ENCODE results near the gene RGR. TPM values are rescaled to one million over a fixed set of nuclear protein-coding genes. Genes with fewer than 3 reads are reported as not detected.

RGR gene
- polyA plus RNA-seq, 3 donors: not detected

GRCh38 chr10:84226616-84227015, 18.2 kb upstream of the RGR start:
- Histone ChIP-seq H3K27ac (ENCODE audit: low read depth in 1 of 2, low read length in 2 of 2) (no peak overlapping the region), H3K9ac (ENCODE audit: insufficient read depth, low read length, poor library complexity, severe bottlenecking) (no peak overlapping the region), H3K36me3 (replicated peaks in 1 of 2; ENCODE audit: control insufficient read depth in 1 of 2, insufficient read depth in 2 of 2, low read length in 2 of 2) (no peaks in the 10 kb centered on the region), H2AFZ (ENCODE audit: insufficient read depth, low read depth, low read length, poor library complexity, severe bottlenecking) (no peak overlapping the region), H3K27me3 (ENCODE audit: control insufficient read depth in 2 of 2, insufficient read depth in 2 of 2, low read length in 2 of 2) (no peaks in the 10 kb centered on the region), H3K79me2 (ENCODE audit: insufficient read depth, low read length) (no peaks in the 10 kb centered on the region), H3K4me1 (ENCODE audit: control insufficient read depth in 1 of 2, insufficient read depth in 2 of 2, low read length in 2 of 2) (no peaks in the 10 kb centered on the region), H3K4me2 (replicated peaks; ENCODE audit: extremely low read depth, low read length, poor library complexity, severe bottlenecking) (no peak overlapping the region), H4K20me1 (ENCODE audit: insufficient read depth, low read length) (no peaks in the 10 kb centered on the region), H3K4me3 (replicated peaks in 1 of 3; ENCODE audit: low read depth in 2 of 3, low read length in 3 of 3) (no peak overlapping the region), H3K9me3 (replicated peaks in 1 of 2; ENCODE audit: control insufficient read depth in 1 of 2, insufficient read depth in 1 of 2, low read length in 2 of 2) (no peaks in the 10 kb centered on the region)
- H3K27ac Mint-ChIP-seq: no peak overlapping the region
- WGBS (ENCODE audit: insufficient coverage): 80% methylated on average over 1 of the region's 3 CpGs
- no peak overlapping the region for H3K4me3 Mint-ChIP-seq
- peaks cover 3 to 6% (median 6%) of the 10 kb centered on the region in 3 donors for H3K27me3 Mint-ChIP-seq (ENCODE audit: low read depth in 3 of 3)
- no peaks in the 10 kb centered on the region for H3K4me1 Mint-ChIP-seq
- no peak for TF ChIP-seq CTCF (IDR thresholded peaks at IDR 0.05)
- H3K36me3 Mint-ChIP-seq: no peaks in the 10 kb centered on the region
- no peak for DNase-seq
- H3K9me3 Mint-ChIP-seq: peaks cover 0 to 7% (median 0%) of the 10 kb centered on the region in 7 donors
- intact Hi-C loops (cut with micrococcal nuclease): no loop called here

GRCh38 chr10:84227810-84228209, 17.0 kb upstream of the RGR start:
- Histone ChIP-seq H3K36me3 (replicated peaks in 1 of 2; ENCODE audit: control insufficient read depth in 1 of 2, insufficient read depth in 2 of 2, low read length in 2 of 2) (no peaks in the 10 kb centered on the region), H3K4me3 (replicated peaks in 1 of 3; ENCODE audit: low read depth in 2 of 3, low read length in 3 of 3) (no peak overlapping the region), H3K9ac (ENCODE audit: insufficient read depth, low read length, poor library complexity, severe bottlenecking) (no peak overlapping the region), H3K27me3 (ENCODE audit: control insufficient read depth in 2 of 2, insufficient read depth in 2 of 2, low read length in 2 of 2) (no peaks in the 10 kb centered on the region), H3K9me3 (replicated peaks in 1 of 2; ENCODE audit: control insufficient read depth in 1 of 2, insufficient read depth in 1 of 2, low read length in 2 of 2) (no peaks in the 10 kb centered on the region), H4K20me1 (ENCODE audit: insufficient read depth, low read length) (no peaks in the 10 kb centered on the region), H3K4me1 (ENCODE audit: control insufficient read depth in 1 of 2, insufficient read depth in 2 of 2, low read length in 2 of 2) (no peaks in the 10 kb centered on the region), H3K4me2 (replicated peaks; ENCODE audit: extremely low read depth, low read length, poor library complexity, severe bottlenecking) (no peak overlapping the region), H3K27ac (ENCODE audit: low read depth in 1 of 2, low read length in 2 of 2) (no peak overlapping the region), H2AFZ (ENCODE audit: insufficient read depth, low read depth, low read length, poor library complexity, severe bottlenecking) (no peak overlapping the region), H3K79me2 (ENCODE audit: insufficient read depth, low read length) (no peaks in the 10 kb centered on the region)
- no peak for TF ChIP-seq CTCF (IDR thresholded peaks at IDR 0.05)
- Mint-ChIP-seq H3K27me3 (ENCODE audit: low read depth in 3 of 3) (peaks cover 3 to 7% (median 6%) of the 10 kb centered on the region in 3 donors), H3K27ac (no peak overlapping the region), H3K4me1 (no peaks in the 10 kb centered on the region), H3K9me3 (peaks cover 0 to 7% (median 0%) of the 10 kb centered on the region in 7 donors), H3K4me3 (no peak overlapping the region), H3K36me3 (no peaks in the 10 kb centered on the region)
- 44% methylated on average over 2 of the region's 4 CpGs for WGBS (ENCODE audit: insufficient coverage)
- intact Hi-C loops (cut with micrococcal nuclease): no loop called here
- DNase-seq: no peak

Measured in CD14-positive monocyte (primary cell).